GM12891 (cell line): ENCODE data around the gene TMED3.

ENCODE experiments used
- POLR2A ChIP-seq: IDR thresholded peaks from 2 replicates; pipeline ENCODE4 v1.6.1; 2011; ENCODE audit warnings: low read depth, low read length, control low read depth
- POLR2AphosphoS5 ChIP-seq: IDR thresholded peaks from 2 replicates; pipeline ENCODE4 v1.6.1; 2011; ENCODE audit warnings: low read depth, low read length, control low read depth
- TAF1 ChIP-seq: IDR thresholded peaks from 2 replicates; pipeline ENCODE4 v1.6.1; 2011; ENCODE audit warnings: low read depth, low read length, control low read depth

DNA sequence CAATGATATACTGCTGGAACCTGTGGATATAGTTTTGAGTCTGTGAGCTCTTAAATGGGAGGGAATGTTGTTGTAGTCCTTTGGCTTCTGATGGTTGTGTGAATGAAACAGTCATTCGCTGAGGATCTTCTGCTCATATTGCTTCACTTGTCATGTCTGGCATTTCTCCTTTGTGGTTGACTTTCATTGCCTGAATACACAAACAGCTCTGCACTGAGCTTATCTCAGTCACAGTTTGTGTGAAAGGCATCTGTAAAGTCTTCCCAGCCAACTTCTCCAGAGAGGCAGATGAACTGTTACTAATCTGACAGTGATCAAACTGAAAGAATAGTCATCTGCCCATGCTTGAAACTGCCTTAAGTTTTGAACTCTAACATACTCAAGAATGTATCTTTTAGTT, 59.8 kb downstream of the TMED3 start:
- TF ChIP-seq TAF1 (no peak), POLR2A (no peak), POLR2AphosphoS5 (no peak)
